Measurements from ENCODE around the gene WAC. TPM values are rescaled to one million over a fixed set of nuclear protein-coding genes. Genes with fewer than 3 reads are reported as not detected.
"Not testable (repeated sequence)": the region's sequence is repeated elsewhere in the genome, so short reads cannot be mapped to it uniquely, and the experiment has no call there.

WAC gene
- total and polyA plus RNA-seq, 2 of the 13 experiments (the other 11 are each of a cell fraction or from before 2014, with no cell fraction given): 69.1 to 96.2 TPM

DNA sequence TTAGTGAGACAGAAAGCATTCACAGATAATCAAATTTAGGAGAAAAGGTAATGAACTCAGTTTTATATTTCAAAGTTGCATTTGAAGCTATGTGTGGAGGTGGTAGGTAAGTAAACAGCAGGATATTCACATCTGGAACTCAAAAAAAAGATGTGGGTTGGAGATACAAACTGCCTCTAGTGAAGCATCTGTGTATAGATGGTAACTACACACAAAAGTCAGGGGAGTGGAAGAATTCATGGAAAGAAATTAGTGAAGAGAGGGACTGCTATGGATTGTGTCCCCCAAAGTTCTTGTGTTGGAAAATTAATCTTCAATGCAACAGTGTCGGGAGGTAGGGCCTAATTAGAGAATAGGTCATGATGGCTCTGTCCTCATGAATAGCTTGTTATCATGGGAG is 18.3 kb upstream of the WAC start:
- WGBS (ENCODE audit: low lambda C conversion rate): 0% methylated on average over 1 of the region's 1 CpG
- Histone ChIP-seq H3K27ac (ENCODE audit: extremely low read length, insufficient read depth, low read length) (no peak overlapping the region), H3K4me2 (ENCODE audit: low read depth, low read length) (no peak overlapping the region), H3K9ac (ENCODE audit: insufficient read depth, low read depth, low read length) (no peak overlapping the region), H3K36me3 (replicated peaks in 1 of 2; ENCODE audit: control insufficient read depth in 1 of 2, insufficient read depth in 2 of 2, low read length in 2 of 2) (no peaks in the 10 kb centered on the region), H3K27me3 (ENCODE audit: control insufficient read depth in 1 of 2, insufficient read depth in 2 of 2, low read length in 2 of 2) (peaks cover 0 to 11% of the 10 kb centered on the region in 2 experiments; a peak in 1 of 5 replicates), H4K20me1 (ENCODE audit: insufficient read depth, low read length) (no peaks in the 10 kb centered on the region), H3K4me3 (replicated peaks in 1 of 3; ENCODE audit: insufficient read depth in 1 of 3, low read depth in 2 of 3, low read length in 3 of 3) (no peak overlapping the region), H3K79me2 (ENCODE audit: insufficient read depth, low read length) (no peaks in the 10 kb centered on the region), H3K4me1 (ENCODE audit: insufficient read depth, low read length) (no peaks in the 10 kb centered on the region), H2AFZ (ENCODE audit: low read length) (no peak overlapping the region), H3K9me3 (ENCODE audit: low read length) (no peaks in the 10 kb centered on the region)
- TF ChIP-seq DR1 (CRISPR knock-in tag; IDR thresholded peaks at IDR 0.05) (no peak), RELA (CRISPR knock-in tag; IDR thresholded peaks at IDR 0.05) (no peak), ZSCAN20 (CRISPR knock-in tag; IDR thresholded peaks at IDR 0.05; ENCODE audit: borderline replicate concordance) (no peak), IRF2 (CRISPR knock-in tag; IDR thresholded peaks at IDR 0.05) (no peak), ZNF256 (CRISPR knock-in tag; conservative IDR thresholded peaks at IDR 0.05) (no peak), JARID2 (CRISPR knock-in tag; IDR thresholded peaks at IDR 0.05; ENCODE audit: insufficient replicate concordance) (no peak), GABPB1 (CRISPR knock-in tag; IDR thresholded peaks at IDR 0.05) (no peak)
- TF ChIP-seq, protein P1, sequence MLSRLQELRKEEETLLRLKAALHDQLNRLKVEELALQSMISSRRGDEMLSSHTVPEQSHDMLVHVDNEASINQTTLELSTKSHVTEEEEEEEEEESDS (CRISPR knock-in tag; IDR thresholded peaks at IDR 0.05; ENCODE audit: borderline replicate concordance): no peak
- TF ChIP-seq, protein P2, sequence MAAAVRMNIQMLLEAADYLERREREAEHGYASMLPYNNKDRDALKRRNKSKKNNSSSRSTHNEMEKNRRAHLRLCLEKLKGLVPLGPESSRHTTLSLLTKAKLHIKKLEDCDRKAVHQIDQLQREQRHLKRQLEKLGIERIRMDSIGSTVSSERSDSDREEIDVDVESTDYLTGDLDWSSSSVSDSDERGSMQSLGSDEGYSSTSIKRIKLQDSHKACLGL (CRISPR knock-in tag; IDR thresholded peaks at IDR 0.05): no peak
- POLR2A ChIA-PET: no interaction called here
- ATAC-seq (no peak), DNase-seq (ENCODE audit: low spot score) (no peak), FAIRE-seq (no peak)
- BruUV-seq (replicated peaks): no TSS peak
- intact Hi-C loops (cut with micrococcal nuclease; ENCODE audit: unreplicated experiment): no loop called here
- CTCF ChIA-PET (ENCODE audit: low intra/inter-chr PET ratio, low total read pairs): no interaction called here
- in situ Hi-C loops (cut with HindIII; ENCODE audit: extremely low pct_ligation_motif_present, low pct_unique_long_range_greater_than_20kb): no loop called here

DNA sequence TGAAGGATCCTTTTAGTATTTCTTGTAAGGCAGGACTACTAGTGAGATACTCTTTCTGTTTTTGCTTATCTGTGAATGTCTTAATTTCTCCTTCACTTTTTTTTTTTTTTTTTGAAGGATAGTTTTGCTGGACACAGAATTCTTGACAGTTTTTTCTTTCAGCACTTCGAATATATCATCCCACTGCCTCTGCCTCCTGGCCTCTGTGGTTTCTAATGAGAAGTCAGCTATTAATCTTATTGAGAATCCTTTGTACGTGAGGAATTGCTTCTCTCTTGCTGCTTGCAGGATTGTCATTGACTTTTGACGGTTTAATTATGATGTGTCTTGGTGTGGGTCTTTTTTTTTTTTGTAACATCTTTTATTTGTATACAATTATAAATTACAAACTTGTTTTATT is 12.6 kb upstream of the WAC start:
- whole genome bisulfite sequencing (ENCODE audit: low lambda C conversion rate): 79% methylated on average over 3 of the region's 3 CpGs
- FAIRE-seq (no peak), DNase-seq (ENCODE audit: low spot score) (no peak), ATAC-seq (no peak)
- Histone ChIP-seq H3K79me2 (ENCODE audit: insufficient read depth, low read length) (no peaks in the 10 kb centered on the region), H3K9me3 (ENCODE audit: low read length) (peaks cover 11% of the 10 kb centered on the region; the same call in 1 of the 2 replicates), H3K9ac (ENCODE audit: insufficient read depth, low read depth, low read length) (no peak overlapping the region), H2AFZ (ENCODE audit: low read length) (no peak overlapping the region), H3K27me3 (ENCODE audit: control insufficient read depth in 1 of 2, insufficient read depth in 2 of 2, low read length in 2 of 2) (0 out of 5 replicates have a peak, but pooled peaks cover 0 to 4% of the 10 kb centered on the region in 2 experiments), H3K4me1 (ENCODE audit: insufficient read depth, low read length) (no peaks in the 10 kb centered on the region), H4K20me1 (ENCODE audit: insufficient read depth, low read length) (no peaks in the 10 kb centered on the region), H3K36me3 (replicated peaks in 1 of 2; ENCODE audit: control insufficient read depth in 1 of 2, insufficient read depth in 2 of 2, low read length in 2 of 2) (0 out of 5 replicates have a peak, but pooled peaks cover 0 to 3% of the 10 kb centered on the region in 2 experiments), H3K4me2 (ENCODE audit: low read depth, low read length) (no peak overlapping the region), H3K27ac (ENCODE audit: extremely low read length, insufficient read depth, low read length) (no peak overlapping the region), H3K4me3 (replicated peaks in 1 of 3; ENCODE audit: insufficient read depth in 1 of 3, low read depth in 2 of 3, low read length in 3 of 3) (no peak overlapping the region)
- CTCF ChIA-PET (ENCODE audit: low intra/inter-chr PET ratio, low total read pairs): no interaction called here
- POLR2A ChIA-PET: no interaction called here
- intact Hi-C loops (cut with micrococcal nuclease; ENCODE audit: unreplicated experiment): no loop called here
- TF ChIP-seq, protein P3, sequence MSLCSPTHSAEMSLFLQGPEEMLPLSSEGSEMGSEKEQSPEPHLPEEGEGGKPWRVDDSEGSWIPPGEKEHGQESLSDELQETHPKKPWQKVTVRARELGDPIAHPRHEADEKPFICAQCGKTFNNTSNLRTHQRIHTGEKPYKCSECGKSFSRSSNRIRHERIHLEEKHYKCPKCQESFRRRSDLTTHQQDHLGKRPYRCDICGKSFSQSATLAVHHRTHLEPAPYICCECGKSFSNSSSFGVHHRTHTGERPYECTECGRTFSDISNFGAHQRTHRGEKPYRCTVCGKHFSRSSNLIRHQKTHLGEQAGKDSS (CRISPR knock-in tag; IDR thresholded peaks at IDR 0.05; ENCODE audit: borderline replicate concordance, low read depth): no peak
- TF ChIP-seq POLR2AphosphoS2 (IDR thresholded peaks at IDR 0.05; ENCODE audit: low read depth, low read length): no peak
- in situ Hi-C loops (cut with HindIII; ENCODE audit: extremely low pct_ligation_motif_present, low pct_unique_long_range_greater_than_20kb): no loop called here
- BruUV-seq (replicated peaks): no TSS peak

DNA sequence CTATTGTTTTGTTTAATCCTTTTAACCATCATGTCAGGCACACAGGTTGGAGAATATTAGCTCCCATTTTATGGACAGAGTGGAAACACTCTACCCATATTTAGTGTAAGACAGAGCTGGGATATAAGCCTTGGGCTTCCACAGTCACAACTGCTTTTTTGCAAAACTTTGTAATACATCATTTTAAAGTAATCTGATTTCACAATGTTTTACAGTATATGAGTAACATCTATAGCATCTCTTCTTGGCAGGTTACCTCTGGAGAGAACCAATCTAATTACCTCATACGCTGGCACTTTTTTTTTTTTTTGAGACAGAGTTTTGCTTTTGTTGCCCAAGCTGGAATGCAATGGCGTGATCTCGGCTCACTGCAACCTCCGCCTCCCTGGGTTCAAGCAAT is 12.1 kb upstream of the WAC start:
- H3K27ac ChIP-seq (ENCODE audit: extremely low read length, insufficient read depth, low read length); POLR2A ChIA-PET; H3K79me2 ChIP-seq (ENCODE audit: insufficient read depth, low read length); H3K4me1 ChIP-seq (ENCODE audit: insufficient read depth, low read length); intact Hi-C loops (cut with micrococcal nuclease; ENCODE audit: unreplicated experiment); H3K36me3 ChIP-seq (replicated peaks in 1 of 2; ENCODE audit: control insufficient read depth in 1 of 2, insufficient read depth in 2 of 2, low read length in 2 of 2); in situ Hi-C loops (cut with HindIII; ENCODE audit: extremely low pct_ligation_motif_present, low pct_unique_long_range_greater_than_20kb); H3K4me2 ChIP-seq (ENCODE audit: low read depth, low read length); H4K20me1 ChIP-seq (ENCODE audit: insufficient read depth, low read length); H2AFZ ChIP-seq (ENCODE audit: low read length); H3K4me3 ChIP-seq (replicated peaks in 1 of 3; ENCODE audit: insufficient read depth in 1 of 3, low read depth in 2 of 3, low read length in 3 of 3); CTCF ChIA-PET (ENCODE audit: low intra/inter-chr PET ratio, low total read pairs); BruUV-seq (replicated peaks); ATAC-seq; DNase-seq (ENCODE audit: low spot score); H3K9ac ChIP-seq (ENCODE audit: insufficient read depth, low read depth, low read length); H3K27me3 ChIP-seq (ENCODE audit: control insufficient read depth in 1 of 2, insufficient read depth in 2 of 2, low read length in 2 of 2): not testable (repeated sequence)
- WGBS (ENCODE audit: low lambda C conversion rate): 98% methylated on average over 4 of the region's 4 CpGs
- peaks cover 11% of the 10 kb centered on the region; the same call in 1 of the 2 replicates for H3K9me3 ChIP-seq (ENCODE audit: low read length)
- FAIRE-seq: peak; percentile 18
